Ramos (cell line): ENCODE measurements around the gene MYCN.
"Not testable (repeated sequence)": the region's sequence is repeated elsewhere in the genome, so short reads cannot be mapped to it uniquely, and the experiment has no call there.

ENCODE experiments used
- in situ Hi-C: fragments of 300-500 bp; cut with MboI; formaldehyde crosslinking; loops from one replicate; pipeline ENCODE4 v1.14.3; 2022; ENCODE audit warnings: low sequenced_read_pairs; ENCODE audit not compliant: unreplicated experiment

MYCN gene

DNA sequence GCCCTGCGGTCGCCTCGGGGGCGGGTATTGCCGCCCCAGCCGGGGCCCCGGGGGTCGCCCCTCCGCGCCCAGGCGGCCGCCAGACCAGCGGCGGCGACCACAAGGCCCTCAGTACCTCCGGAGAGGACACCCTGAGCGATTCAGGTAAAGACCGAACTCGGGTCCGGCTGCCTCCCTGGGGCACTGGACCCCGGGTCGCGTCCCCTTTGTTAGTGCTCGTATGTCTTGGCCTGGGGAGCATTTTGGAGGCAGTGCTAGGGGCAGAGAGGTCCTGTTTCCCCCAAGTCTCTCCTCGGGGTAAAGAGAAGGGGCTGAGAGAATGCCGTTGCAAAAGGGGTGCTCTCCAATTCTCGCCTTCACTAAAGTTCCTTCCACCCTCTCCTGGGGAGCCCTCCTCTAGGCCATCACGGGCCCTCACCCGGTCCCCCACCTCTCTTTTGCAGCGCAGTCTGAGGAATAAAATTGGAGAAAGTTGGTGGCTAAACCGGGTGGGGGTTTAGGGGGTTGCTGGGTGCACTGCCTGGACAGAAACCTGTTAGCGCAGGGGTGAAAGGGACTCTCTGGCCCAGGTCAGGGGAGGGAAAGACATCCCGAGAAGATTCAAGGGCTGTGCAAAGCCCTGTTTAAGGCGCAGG, 2.5 kb downstream of the MYCN start:
- in situ Hi-C loops: no loop called here

DNA sequence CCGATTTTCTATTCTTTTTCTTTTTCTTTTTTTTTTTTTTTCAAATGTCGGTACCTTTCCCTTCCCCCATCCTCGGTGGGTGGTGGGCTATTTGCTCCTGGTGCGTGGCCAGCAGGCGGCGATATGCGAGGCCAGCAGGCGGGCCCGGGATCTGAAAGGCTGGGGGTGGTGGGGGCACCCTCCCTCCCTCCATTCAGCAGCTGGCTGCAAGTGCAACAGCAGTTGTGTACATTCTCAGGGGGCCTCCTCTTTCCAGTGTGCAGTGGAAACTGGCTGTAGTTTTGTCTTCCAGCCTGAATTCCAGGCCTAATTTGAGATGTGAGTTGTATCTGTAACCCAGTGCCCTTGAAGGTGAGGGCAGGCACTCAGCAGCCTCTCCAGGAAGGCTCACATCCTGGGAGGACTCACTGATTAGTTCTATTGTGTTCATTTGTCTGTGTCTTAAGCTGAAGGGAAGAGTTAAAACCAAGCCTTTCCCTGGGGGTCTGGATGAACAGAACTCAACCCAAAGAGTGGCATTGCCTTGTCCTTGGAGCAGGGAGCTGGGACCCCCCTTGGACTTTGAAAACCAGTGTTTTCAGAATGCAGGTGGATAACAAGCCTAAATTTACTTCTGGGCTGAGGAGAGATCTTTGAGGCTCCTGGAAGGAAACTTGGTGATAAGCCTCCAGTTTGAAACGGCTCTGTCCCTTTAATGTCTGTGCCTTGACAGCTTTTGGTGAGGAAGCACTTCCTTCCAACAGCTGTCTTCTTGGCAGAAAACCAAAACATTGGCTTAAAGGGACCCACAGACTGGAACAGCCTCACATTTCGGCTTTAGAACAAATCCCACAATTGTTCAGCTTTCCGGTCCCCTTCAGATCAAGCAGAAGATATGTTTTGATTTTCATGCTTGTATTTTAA, 3.3 kb downstream of the MYCN start:
- in situ Hi-C loops: no loop called here

DNA sequence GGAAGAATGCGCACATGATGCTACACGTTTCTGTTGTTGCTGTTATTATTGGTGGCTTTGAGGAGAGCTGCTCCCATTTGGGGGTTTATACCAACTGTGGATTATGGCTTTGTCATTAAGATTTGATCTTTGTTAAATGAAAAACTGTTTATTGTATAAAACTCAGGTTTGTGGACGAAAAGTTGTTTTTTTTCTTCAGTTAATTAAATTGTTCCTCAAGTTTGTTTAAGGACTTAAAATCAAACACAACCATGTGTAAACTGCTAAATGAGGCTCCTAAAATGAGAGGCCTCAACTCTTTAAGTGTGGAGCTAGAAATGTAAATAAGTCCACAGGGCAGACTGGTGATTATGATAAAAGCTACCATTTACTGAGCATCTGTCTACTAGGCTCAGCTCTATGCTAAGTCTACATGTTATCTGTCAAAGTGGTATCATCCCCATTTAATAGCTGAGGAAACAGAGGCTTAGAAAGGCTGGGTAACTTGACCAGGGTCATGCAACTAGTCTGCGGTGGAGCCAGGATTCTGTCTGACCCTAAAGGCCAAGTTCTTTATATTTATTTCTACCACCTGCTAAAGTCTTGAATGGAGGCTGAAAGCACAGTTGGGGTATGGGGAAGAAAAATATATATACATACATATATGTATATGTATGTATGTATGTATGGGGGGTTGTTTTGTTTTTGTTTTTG, 4.1 kb downstream of the MYCN start:
- in situ Hi-C loops: no loop called here

DNA sequence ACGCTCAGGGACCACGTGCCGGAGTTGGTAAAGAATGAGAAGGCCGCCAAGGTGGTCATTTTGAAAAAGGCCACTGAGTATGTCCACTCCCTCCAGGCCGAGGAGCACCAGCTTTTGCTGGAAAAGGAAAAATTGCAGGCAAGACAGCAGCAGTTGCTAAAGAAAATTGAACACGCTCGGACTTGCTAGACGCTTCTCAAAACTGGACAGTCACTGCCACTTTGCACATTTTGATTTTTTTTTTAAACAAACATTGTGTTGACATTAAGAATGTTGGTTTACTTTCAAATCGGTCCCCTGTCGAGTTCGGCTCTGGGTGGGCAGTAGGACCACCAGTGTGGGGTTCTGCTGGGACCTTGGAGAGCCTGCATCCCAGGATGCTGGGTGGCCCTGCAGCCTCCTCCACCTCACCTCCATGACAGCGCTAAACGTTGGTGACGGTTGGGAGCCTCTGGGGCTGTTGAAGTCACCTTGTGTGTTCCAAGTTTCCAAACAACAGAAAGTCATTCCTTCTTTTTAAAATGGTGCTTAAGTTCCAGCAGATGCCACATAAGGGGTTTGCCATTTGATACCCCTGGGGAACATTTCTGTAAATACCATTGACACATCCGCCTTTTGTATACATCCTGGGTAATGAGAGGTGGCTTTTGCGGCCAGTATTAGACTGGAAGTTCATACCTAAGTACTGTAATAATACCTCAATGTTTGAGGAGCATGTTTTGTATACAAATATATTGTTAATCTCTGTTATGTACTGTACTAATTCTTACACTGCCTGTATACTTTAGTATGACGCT, 5.8 kb downstream of the MYCN start:
- in situ Hi-C loops: no loop called here

DNA sequence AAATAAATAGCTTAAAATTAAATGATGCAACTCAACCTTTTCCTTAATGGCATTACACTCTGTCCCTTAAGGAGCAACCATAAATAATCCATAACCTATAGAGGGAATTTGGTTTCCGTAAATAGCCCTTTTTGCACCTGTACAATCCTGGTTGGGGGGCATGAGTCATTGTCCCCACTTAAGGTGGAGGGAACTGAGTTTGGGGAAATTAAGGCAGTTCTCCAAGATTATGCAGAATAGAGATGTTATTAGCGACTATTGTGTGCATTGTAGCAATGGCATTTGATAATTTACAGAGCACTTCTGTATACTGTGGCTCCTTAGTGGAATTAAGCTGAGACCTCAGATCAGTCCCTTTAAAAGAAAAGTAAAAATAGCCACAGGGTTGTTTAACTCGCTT, 6.6 kb downstream of the MYCN start:
- in situ Hi-C loops: no loop called here

DNA sequence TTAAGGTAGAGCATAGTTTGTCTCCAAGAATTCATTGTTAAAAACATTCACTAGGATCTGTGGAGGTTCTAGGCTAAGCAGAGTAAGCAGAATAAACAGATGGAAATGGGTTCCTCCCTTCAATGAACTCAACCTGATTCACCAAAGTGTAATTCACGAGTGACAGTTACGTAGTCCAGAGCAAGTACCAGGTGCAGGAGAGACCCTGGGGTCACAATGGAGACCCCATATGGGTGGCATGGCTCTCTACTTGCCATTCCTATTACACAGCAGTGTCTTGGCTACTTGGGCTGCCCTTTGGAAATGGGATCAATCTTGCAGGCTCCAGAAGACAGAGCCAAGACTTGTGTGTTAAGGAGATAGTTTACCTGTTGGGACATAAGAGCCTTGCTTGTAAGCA, 7.1 kb downstream of the MYCN start:
- in situ Hi-C loops: no loop called here

DNA sequence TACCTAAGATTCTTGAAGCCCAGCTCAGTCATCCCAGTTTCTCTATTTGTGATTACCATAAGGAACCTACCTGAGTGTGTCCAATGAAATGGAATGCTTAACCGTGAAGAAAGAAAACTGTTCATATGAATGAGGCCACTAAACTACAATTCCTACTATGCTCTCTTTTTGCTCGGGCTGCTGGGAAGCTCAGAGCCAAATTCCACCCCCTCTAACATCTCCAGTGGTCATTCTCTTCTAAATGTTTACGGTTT, 8.3 kb downstream of the MYCN start:
- in situ Hi-C loops: no loop called here

DNA sequence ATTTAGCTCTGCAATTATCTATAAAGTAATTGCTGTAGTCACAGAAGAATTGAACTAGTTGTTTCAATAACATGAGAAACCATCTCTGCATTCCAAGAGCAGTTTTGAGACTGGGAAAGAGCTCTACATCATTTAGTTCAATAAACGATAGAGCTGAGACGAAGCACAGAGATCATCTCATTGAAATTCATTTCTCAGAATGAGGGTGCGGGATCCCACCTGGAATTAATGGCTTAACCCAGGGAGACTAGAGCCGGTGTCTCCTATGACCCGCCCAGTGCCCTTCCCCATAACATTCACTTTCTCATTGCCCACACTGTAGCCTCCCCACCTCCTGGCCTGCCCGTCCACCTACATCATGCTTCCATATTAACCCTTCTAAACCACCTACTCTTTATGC, 8.8 kb downstream of the MYCN start:
- in situ Hi-C loops: no loop called here

DNA sequence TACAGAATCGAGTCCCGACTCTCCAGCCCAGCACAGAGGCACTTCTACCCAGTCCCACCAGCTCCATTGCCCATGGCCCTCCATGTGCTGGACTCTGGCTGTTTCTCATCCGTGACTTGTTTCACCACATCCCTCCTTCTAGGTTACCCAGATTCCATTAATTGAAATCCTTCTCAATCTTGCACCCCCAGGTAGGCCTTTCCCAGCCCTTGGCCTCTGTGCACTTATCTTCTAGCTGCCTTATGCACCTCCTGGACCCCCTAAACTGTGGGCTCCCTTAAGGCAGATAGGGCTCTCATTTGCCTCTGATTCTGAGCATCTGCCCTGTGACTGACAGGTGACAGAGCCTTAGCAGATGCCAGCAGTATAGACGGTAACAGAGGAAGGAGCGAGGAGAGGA, 9.2 kb downstream of the MYCN start:
- in situ Hi-C loops: no loop called here

DNA sequence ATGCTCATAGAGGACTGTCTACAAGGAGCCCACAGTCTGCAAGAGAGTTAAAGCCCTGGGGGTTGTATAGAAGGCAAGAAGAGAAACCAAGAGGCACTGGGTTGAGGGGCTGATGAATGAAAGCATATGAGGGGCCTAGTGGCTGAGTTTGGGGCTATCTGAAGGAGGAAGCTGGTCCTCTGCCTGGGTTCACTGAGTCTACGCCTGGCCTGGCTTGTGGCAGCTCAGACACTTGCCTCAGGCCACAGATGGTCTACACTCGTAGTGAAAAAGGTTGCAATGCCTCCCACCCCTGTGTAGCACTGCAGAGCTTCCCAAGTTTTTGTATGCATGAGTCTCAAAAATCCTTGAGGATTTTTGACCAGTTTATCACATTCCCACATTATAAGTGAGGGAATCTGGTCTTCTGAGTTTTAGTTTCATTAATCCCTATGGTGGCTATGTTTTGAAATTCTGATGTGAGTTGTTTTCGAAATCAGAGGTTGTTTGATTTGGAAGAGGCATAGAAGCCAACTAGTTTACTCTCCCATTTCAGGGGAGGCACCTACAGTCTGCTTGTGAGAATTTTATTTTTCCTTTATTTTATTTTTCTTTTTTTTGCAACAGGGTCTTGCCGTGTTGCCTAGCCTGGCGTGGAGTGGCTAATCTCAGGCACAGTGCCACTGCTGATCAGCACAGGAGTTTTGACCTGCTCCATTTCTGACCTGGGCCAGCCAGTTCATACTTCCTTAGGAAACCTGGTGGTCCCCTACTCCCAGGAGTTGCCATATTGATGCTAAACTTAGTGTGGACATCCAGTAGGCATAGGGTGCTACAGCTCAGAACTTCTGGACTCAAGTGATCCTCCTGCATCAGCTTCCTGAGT, 10.0 kb downstream of the MYCN start:
- in situ Hi-C loops: no loop called here

DNA sequence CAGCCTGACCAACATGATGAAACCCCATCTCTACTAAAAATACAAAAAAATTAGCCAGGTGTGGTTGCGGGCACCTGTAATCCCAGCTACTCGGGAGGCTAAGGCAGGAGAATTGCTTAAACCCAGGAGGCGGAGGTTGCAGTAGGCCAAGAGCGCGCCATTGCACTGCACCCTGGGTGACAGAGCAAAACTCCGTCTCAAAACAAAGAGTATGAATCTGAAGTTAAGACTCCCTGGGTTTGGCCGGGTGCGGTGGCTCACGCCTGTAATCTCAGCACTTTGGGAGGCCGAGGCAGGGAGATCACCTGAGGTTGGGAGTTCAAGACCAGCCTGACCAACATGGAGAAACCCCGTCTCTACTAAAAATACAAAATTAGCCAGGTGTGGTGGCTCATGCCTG, 11.6 kb downstream of the MYCN start:
- in situ Hi-C loops: not testable (repeated sequence)

DNA sequence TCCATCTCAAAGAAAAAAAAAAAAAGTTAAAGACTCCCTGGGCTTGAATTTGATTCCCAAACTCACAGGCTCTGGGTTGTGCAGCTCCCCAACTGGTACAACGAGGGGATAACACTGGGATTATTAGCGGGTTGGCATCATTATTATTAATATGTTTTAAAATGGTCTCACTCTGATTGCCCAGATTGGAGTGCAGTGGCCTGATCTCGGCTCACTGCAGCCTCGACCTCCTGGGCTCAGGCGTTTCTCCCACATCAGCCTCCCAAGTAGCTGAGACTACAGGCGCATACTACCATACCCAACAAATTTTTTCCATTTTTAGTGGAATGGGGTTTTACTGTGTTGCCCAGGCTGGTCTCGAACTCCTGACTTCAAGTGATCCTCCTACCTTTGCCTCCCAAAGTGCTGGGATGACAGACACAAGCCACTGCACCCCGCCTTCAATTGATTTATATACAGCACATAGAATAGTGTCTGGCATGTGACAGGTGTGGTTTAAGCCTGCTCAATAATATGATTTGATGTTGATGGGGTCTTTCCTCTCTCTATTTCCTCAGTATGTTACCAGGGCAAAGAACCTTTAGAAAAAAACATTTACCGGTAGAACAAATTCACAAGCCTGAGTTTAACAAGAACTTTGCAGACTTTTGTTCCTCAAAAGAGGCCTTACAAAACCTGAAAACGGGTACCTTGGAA, 12.2 kb downstream of the MYCN start:
- in situ Hi-C loops: no loop called here

DNA sequence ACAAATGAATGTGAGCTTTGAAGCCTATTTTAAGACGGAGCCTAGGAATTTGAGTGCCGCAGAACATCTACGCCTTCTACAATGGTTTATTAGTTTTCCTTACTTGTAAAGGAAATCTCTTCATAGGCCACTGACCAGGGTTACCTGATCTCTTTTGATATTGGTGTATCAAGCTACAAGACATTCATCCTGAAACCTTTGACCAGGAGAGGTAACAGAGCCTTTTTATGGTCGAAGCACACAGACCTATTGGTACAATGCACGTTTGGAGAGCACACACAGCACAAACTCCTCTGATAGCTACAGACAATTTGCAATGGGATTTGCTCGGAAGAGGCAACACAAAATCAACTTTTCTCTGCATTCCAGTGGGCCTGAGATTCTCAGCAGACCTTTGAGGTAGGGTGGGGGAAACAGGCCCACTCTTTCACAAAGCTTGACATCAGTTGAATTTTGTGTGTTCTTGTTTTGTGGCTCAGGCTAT, 12.8 kb downstream of the MYCN start:
- in situ Hi-C loops: no loop called here

DNA sequence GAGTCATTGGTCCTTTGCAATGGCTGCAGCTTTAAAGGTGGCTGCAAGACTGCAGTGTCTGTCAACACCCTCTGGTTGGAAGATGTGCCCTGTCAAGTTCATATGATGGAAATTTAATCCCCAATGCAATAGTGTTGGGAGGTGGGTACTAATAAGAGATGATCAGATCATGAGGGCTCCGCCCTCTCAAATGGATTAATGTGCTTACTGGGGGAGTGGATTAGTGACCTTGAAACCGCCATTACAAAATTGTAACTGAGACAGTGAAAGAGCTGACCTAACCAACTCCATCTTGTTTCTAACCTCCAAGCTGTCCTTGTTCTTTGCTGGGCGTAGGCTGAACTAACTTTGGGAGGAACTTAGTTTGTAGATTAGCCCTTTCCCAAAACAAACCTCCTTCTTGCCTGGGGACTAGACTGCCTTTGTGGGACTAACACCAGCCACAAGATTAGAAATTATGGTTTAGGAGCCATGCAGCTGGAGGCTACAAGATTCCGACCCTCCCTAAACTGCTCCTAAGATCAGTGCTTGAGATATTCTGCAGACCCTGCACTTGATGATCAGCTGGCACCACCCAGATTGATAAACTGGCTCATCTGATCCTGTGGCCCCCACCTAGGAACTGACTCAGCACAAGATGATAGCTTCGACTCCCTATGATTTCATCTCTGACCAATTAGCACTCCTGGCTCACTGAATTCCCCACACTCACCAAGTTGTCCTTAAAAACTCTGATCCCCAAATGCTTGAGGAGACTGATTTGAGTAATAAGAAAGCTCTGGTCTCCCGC, 13.7 kb downstream of the MYCN start:
- in situ Hi-C loops: no loop called here

DNA sequence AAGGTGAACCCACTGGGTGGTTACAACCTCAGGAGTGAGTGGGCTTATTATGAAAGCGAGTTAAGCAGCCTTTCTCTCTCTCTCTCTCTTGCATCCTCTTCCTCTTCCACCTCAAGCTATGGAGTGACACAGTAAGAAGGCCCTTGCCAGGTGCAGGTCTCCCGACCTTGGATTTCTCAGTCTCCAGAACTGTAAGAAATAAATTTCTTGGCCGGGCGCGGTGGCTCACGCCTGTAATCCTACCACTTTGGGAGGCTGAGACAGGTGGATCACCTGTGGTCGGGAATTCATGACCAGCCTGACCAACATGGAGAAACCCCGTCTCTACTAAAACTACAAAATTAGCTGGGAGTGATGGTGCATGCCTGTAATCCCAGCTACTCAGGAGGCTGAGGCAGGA, 14.4 kb downstream of the MYCN start:
- in situ Hi-C loops: no loop called here

DNA sequence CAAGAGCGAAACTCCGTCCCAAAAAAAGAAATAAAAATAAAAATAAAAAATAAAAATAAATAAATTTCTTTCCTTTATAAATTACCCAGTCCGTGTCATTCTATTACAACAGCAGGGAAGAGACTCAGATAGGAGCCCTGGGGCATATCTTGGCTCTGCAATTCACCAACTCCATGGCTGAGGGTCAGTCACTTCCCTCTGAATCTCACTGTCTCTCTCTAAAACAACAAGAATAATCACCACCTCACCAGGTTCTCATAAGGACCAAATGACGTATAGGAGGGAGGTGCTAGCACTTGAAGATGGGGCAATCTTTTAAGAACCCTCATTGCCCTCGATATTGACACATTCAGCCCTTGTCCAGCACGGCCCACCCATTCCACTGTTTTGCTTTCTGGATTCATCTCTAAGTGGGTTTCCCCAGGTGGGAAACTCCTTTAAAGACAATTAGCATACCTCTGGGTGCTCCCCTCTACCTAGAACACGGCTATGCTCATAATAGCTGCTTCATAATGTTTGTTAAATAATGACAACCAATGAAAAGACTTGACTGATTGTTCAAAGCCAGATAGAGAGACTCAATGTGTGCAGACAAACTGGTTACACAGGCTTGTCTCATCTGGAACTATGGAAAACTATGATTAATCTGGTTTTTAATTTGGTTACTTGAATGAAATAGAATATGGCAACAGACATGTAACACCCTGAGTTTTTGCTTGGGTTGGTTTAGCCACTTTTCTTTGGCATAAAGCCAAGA, 15.1 kb downstream of the MYCN start:
- in situ Hi-C loops: no loop called here

DNA sequence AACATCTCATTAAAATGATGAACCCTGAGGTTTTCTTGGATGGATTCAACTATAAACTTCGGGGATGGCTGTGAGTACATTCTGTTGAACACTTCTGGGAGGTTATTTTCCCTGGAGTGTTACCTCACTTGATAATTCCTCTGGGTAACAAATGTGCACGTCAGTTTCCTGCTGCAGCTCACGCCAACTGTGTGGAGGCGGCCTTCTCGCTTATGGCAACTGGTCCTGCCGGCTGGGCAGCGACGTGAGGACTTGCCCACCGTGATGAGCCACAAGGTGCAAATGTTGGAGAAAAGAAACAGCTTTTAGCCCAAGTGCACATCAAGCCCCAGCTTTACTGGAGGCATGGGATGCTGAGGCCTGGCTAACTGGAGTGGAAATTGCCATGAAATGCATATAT, 15.9 kb downstream of the MYCN start:
- in situ Hi-C loops: no loop called here
